HCT116 (cell line): ENCODE data around the gene RASL12.

Source experiments
- CTCF ChIP-seq, 3 experiments: fragments of 200-600 bp in 1 of 3; sonication (generic) in 1 of 3; IDR thresholded peaks in 2 of 3; conservative IDR thresholded peaks in 1 of 3; 2 replicates each; pipeline ENCODE4 v1.5.1; 2012 to 2017; ENCODE audit warnings: low read depth in 2 of 3, low read length in 2 of 3, antibody characterized with exemption in 1 of 3, borderline replicate concordance in 1 of 3, control low read depth in 1 of 3, mild to moderate bottlenecking in 1 of 3, mixed read lengths in 1 of 3, mixed run types in 1 of 3, moderate library complexity in 1 of 3; ENCODE audit not compliant: insufficient read depth in 1 of 3
- EZH2phosphoT487 ChIP-seq: fragments of 200-600 bp; IDR thresholded peaks from 2 replicates; pipeline ENCODE4 v1.6.1; 2018; ENCODE audit warnings: antibody characterized with exemption, borderline replicate concordance
- FOSL1 ChIP-seq: IDR thresholded peaks from 2 replicates; pipeline ENCODE4 v1.6.1; 2012; ENCODE audit warnings: low read depth
- MAX ChIP-seq: IDR thresholded peaks from 2 replicates; pipeline ENCODE4 v1.6.1; 2012
- POLR2A ChIP-seq: IDR thresholded peaks from 2 replicates; pipeline ENCODE4 v1.7.0; 2011; ENCODE audit warnings: borderline replicate concordance; ENCODE audit not compliant: insufficient read depth, insufficient read length; ENCODE audit errors: extremely low read depth
- POLR2AphosphoS5 ChIP-seq: IDR thresholded peaks from 2 replicates; pipeline ENCODE4 v1.6.1; 2011; ENCODE audit warnings: mild to moderate bottlenecking, low read depth, low read length, moderate library complexity
- RAD21 ChIP-seq: IDR thresholded peaks from 2 replicates; pipeline ENCODE4 v1.6.1; 2012; ENCODE audit warnings: low read depth, mild to moderate bottlenecking
- REST ChIP-seq: IDR thresholded peaks from 2 replicates; pipeline ENCODE4 v1.6.1; 2012; ENCODE audit warnings: low read depth
- ZBTB33 ChIP-seq: IDR thresholded peaks from 2 replicates; pipeline ENCODE4 v1.6.1; 2011; ENCODE audit warnings: mild to moderate bottlenecking, low read length, moderate library complexity; ENCODE audit not compliant: insufficient replicate concordance; ENCODE audit errors: extremely low read depth
- ZNF274 ChIP-seq: fragments of 200-500 bp; sonication (Bioruptor generic); IDR thresholded peaks from 2 replicates; pipeline ENCODE4 v1.6.1; 2014; ENCODE audit warnings: mild to moderate bottlenecking, low read depth, low read length, inconsistent platforms

GRCh38 chr15:65100442-65100841 is 32.7 kb upstream of the RASL12 start:
- TF ChIP-seq POLR2A (no peak), EZH2phosphoT487 (no peak), CTCF (IDR thresholded peaks at IDR 0.05 in 2 of 3, conservative IDR thresholded peaks at IDR 0.05 in 1 of 3; ENCODE audit: borderline replicate concordance in 1 of 3, insufficient read depth in 1 of 3, low read depth in 2 of 3, low read length in 2 of 3) (no peak), POLR2AphosphoS5 (no peak), FOSL1 (no peak), RAD21 (no peak), MAX (no peak), REST (no peak), ZNF274 (no peak), ZBTB33 (no peak)
